Ascending aorta (tissue), 2 donors: ENCODE results near the gene EEF1AKMT1. TPM values are rescaled to one million over a fixed set of nuclear protein-coding genes. Genes with fewer than 3 reads are reported as not detected.
"Not testable (repeated sequence)": the region's sequence is repeated elsewhere in the genome, so short reads cannot be mapped to it uniquely, and the experiment has no call there.

Experiments used
- DNase-seq, 2 donors: peaks; one replicate each; pipeline ENCODE4 v3.0.0-alpha.2; 2019; ENCODE audit warnings: low spot score in 2 of 2
- H3K27ac ChIP-seq, 2 donors: fragments of 200-600 bp; sonication (generic); one replicate each; pipeline ENCODE4 v1.5.1; 2016 to 2017; ENCODE audit warnings: mild to moderate bottlenecking in 1 of 2
- H3K27me3 ChIP-seq: fragments of 200-600 bp; sonication (generic); one replicate; pipeline ENCODE4 v1.5.1; 2017
- H3K36me3 ChIP-seq, 2 donors: fragments of 200-600 bp; sonication (generic); one replicate each; pipeline ENCODE4 v1.5.1; 2016
- H3K4me1 ChIP-seq, 2 donors: fragments of 200-600 bp; sonication (generic); one replicate each; pipeline ENCODE4 v1.5.1; 2016 to 2017; ENCODE audit warnings: mild to moderate bottlenecking in 1 of 2
- H3K4me3 ChIP-seq, 2 donors: fragments of 200-600 bp; sonication (generic); one replicate each; pipeline ENCODE4 v1.5.1; 2016 to 2017; ENCODE audit warnings: mild to moderate bottlenecking in 1 of 2
- H3K9me3 ChIP-seq, 2 donors: fragments of 200-600 bp; sonication (generic); one replicate each; pipeline ENCODE4 v1.5.1; 2016
- CTCF ChIP-seq, 3 experiments: fragments of 200-600 bp in 2 of 3; fragments of 450-650 bp in 1 of 3; sonication (generic) in 2 of 3; IDR thresholded peaks; one replicate each; pipeline ENCODE4 v1.5.1; 2016 to 2019; ENCODE audit warnings: antibody characterized with exemption in 3 of 3, mild to moderate bottlenecking in 1 of 3, moderate library complexity in 1 of 3
- intact Hi-C: fragments of 100-400 bp; cut with DNase I; formaldehyde crosslinking; loops from one replicate; pipeline ENCODE4 v1.15.1; 2023
- total RNA-seq: library from RNA; depleted of rRNA; stranded (reverse); fragments of >200 nt; gene quantifications from one replicate; pipeline ENCODE4 v1.1.0, GENCODE V29; 2016

Gene EEF1AKMT1
- total RNA-seq, 1 donor from 2014 or later = not detected

GRCh38 chr13:20686167-20686566 lies 87.6 kb downstream of the EEF1AKMT1 start:
- no peak for TF ChIP-seq CTCF (IDR thresholded peaks at IDR 0.05)
- Histone ChIP-seq H3K27ac (no peak overlapping the region), H3K27me3 (no peaks in the 10 kb centered on the region), H3K36me3 (peaks cover 0 to 7% of the 10 kb centered on the region in 2 donors), H3K9me3 (no peaks in the 10 kb centered on the region), H3K4me1 (no peaks in the 10 kb centered on the region), H3K4me3 (no peak overlapping the region)
- DNase-seq = no peak
- intact Hi-C loops = no loop called here

GRCh38 chr13:20685092-20685491 lies 88.7 kb downstream of the EEF1AKMT1 start:
- no peaks in the 10 kb centered on the region for H3K27me3 ChIP-seq
- no peak overlapping the region for H3K4me3 ChIP-seq
- H3K36me3 ChIP-seq = no peaks in the 10 kb centered on the region
- no peaks in the 10 kb centered on the region for H3K9me3 ChIP-seq
- H3K27ac ChIP-seq = no peak overlapping the region
- H3K4me1 ChIP-seq = no peaks in the 10 kb centered on the region
- intact Hi-C loops = no loop called here
- no peak for DNase-seq
- no peak for TF ChIP-seq CTCF (IDR thresholded peaks at IDR 0.05)

- Histone ChIP-seq H3K27me3 (no peaks in the 10 kb centered on the region), H3K4me3 (no peak overlapping the region), H3K36me3 (no peaks in the 10 kb centered on the region), H3K27ac (no peak overlapping the region), H3K4me1 (no peaks in the 10 kb centered on the region), H3K9me3 (no peaks in the 10 kb centered on the region)
- intact Hi-C loops = no loop called here
- no peak for TF ChIP-seq CTCF (IDR thresholded peaks at IDR 0.05)
- no peak for DNase-seq
These were observed 89.2 kb downstream of the EEF1AKMT1 start for GRCh38 chr13:20684546-20684945.

DNA sequence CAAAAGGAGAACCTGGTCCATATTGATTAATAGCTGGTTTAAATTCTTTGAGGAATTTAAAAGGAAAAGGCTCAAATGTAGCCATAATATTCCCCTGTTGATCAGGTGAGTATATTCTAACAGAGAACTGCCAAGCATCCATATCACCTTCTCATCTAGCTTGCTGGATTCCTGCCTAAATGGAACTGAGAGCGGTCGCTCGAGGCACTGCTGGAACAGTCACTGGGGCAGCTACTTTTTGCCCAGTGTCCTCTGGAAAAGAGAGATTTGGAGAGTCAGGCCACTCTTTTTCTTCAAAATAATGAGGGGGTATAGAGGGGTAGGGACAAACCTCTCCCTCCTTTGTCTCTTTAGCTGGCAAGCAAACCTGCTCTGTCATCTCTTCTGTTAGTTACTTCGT lies 89.7 kb downstream of the EEF1AKMT1 start:
- Histone ChIP-seq H3K4me1 (no peaks in the 10 kb centered on the region), H3K4me3 (no peak overlapping the region), H3K27me3 (no peaks in the 10 kb centered on the region), H3K27ac (no peak overlapping the region), H3K9me3 (no peaks in the 10 kb centered on the region), H3K36me3 (no peaks in the 10 kb centered on the region)
- no peak for DNase-seq
- intact Hi-C loops = no loop called here
- no peak for TF ChIP-seq CTCF (IDR thresholded peaks at IDR 0.05)

GRCh38 chr13:20682061-20682460 lies 91.7 kb downstream of the EEF1AKMT1 start:
- H3K9me3 ChIP-seq = no peaks in the 10 kb centered on the region
- no peak overlapping the region for H3K4me3 ChIP-seq
- no peak overlapping the region for H3K27ac ChIP-seq
- no peaks in the 10 kb centered on the region for H3K4me1 ChIP-seq
- no peak for DNase-seq
- no peaks in the 10 kb centered on the region for H3K36me3 ChIP-seq
- no peaks in the 10 kb centered on the region for H3K27me3 ChIP-seq
- intact Hi-C loops = no loop called here
- no peak for TF ChIP-seq CTCF (IDR thresholded peaks at IDR 0.05)

DNA sequence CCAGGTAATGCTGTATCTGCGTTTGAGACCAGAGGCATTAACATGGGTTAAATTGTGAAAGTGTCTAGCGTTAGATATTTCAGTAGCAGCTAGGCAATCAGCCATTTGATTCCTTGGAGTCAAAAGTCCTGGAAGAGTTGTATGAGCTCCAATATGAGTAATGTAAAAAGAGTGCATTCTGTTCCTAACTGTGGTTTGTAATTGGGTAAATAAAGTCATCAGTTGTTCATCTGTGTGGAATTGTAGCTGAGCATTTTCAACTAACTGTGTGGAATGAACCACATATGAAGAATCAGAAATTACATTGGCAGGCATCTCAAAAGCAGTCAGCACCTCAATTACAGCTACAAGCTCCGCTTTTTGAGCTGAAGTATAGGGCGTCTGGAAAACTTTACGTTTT lies 92.3 kb downstream of the EEF1AKMT1 start:
- DNase-seq, H3K36me3 ChIP-seq, H3K9me3 ChIP-seq, H3K4me1 ChIP-seq, intact Hi-C loops, H3K4me3 ChIP-seq, H3K27ac ChIP-seq, H3K27me3 ChIP-seq: not testable (repeated sequence)
